GM03348 (cell line): ENCODE results near the gene ADCY6.

Experiments
- DNase-seq: peaks from one replicate; pipeline ENCODE4 v3.0.0; 2012; ENCODE audit warnings: low spot score

The ADCY6 gene

DNA sequence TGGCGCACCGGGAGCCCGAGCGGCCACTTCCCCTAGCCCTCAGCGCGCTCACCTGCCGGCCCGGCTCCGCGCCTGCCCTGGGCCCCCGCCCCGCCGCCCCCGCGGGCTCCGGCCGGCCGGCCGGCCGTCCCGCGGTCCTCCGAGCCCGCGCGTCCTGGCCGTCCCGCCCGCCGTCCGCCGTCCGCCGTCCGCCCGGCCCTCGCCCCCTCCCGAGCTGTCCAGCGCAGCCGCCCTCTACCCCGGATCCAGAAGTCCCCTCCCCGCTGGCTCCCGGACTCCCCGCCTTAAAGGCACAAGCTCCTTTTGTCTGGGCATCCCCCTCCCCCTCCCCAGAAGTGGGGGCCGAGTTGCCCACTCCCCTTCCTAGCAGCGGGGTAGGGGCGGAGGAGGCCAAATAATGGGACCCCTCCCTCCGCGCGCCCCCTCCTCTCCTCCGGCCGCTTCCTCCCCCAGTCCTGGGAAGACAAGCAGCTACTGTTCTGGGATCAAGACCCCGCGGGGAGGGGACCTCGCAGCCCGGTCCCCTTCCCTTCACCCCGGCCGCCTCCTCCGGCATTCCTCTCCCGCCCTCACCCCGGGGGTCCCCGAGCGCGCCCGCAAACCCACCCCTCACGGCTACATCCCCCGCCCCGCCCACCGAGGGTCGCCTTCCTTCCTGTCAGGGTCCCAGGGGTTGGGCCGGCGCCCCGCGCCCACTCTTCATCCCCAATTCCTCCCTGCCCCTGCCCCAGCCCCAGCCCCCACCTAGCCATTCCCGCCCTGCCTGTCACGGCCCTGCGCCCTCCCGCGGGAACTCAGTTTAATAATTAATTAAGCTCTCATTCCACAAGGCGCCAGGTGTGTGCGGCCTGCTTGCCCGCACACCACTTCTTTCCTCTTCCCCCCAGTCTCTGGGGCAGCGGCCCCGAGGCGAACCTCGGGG lies at the start of gene ADCY6:
Gene ADCY6 (minus strand): TSS at position 236 of the 922 bp plus-strand sequence. CDS start 5,655 bp downstream, outside the sequence.
- peak; percentile 94 for DNase-seq

- DNase-seq, result no peak
Observed at GRCh38 chr12:48838048-48838447, 49.2 kb upstream of the ADCY6 start.

- no peak for DNase-seq
Observed at GRCh38 chr12:48832321-48833060, 43.6 kb upstream of the ADCY6 start.

GRCh38 chr12:48831257-48831656 lies 42.4 kb upstream of the ADCY6 start:
- no peak for DNase-seq

GRCh38 chr12:48828841-48829575 lies 40.1 kb upstream of the ADCY6 start:
- no peak for DNase-seq

DNA sequence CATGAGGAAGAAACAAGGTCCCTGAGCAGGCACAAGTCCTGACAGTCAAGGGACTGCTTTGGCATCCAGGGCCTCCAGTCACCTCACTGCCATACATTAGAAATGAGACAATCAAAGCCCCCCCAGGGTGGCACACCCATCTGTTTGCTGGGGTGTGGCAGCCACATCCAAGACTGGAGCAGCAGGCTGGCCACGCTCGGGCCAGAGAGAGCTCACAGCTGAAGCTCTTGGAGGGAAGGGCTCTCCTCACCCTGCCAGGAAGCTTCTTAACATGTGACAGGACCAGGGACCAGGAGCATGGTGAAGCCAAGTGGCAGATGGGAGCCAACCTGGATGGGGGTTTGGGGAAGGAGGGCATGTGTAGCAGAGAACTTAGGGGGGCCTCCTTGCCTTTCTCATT lies 39.4 kb upstream of the ADCY6 start:
- no peak for DNase-seq

DNA sequence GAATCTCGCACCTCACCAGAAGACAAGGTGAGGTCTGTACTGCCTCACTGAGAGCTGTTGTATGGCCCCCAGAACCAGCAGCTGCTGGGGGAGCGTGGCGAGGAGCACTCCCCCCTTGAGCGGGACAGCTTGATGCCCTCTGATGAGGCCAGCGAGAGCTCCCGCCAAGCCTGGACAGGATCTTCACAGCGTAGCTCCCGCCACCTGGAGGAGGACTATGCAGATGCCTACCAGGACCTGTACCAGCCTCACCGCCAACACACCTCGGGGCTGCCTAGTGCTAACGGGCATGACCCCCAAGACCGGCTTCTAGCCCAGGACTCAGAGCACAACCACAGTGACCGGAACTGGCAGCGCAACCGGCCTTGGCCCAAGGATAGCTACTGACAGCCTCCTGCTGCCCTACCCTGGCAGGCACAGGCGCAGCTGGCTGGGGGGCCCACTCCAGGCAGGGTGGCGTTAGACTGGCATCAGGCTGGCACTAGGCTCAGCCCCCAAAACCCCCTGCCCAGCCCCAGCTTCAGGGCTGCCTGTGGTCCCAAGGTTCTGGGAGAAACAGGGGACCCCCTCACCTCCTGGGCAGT lies 38.7 kb upstream of the ADCY6 start:
- DNase-seq, result no peak

DNA sequence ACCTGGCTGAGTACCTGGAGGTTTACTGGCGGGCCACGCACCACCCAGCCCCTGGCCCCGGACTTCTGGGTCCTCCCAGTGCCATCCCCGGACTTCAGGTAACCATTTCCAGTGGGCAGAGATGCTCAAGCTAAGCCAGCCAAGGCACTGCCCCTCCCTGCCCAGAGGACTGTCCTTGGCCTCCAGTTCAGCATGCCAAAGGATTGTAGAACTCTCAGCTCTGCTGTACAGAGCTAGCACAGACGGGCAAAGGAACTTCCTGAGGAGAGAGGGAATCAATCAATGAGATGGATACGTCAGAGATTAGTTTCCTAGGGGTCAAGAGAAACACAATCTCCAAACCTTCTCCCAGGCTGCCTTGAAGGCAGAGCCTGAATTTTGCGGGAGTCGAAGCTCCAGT lies 38.1 kb upstream of the ADCY6 start:
- no peak for DNase-seq

GRCh38 chr12:48826209-48826855 lies 37.4 kb upstream of the ADCY6 start:
- DNase-seq, result no peak

- DNase-seq, result no peak
Observed at GRCh38 chr12:48824905-48825304, 36.0 kb upstream of the ADCY6 start.

GRCh38 chr12:48824112-48824511 lies 35.2 kb upstream of the ADCY6 start:
- no peak for DNase-seq

GRCh38 chr12:48823281-48823680 lies 34.4 kb upstream of the ADCY6 start:
- no peak for DNase-seq

GRCh38 chr12:48822711-48823110 lies 33.8 kb upstream of the ADCY6 start:
- no peak for DNase-seq

DNA sequence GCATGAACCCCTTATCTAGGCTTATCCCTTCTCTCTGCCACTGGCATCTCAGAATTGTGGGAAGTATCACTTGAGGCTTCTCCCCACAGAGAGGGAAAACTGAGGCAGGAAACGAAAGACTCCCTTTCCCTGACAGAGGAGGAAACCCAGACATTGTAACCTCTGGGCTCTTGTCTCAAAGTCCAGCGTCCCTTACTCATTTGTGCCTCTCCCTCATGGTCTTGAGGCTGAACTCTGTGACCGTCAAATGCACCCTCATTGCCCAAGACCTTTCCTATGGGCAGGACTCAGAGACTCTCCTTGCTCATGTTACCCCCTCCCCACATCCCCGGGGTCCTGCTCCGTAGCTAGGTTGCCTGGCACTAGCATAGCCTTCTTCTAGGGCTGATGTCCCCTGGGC lies 33.2 kb upstream of the ADCY6 start:
- DNase-seq, result no peak

DNA sequence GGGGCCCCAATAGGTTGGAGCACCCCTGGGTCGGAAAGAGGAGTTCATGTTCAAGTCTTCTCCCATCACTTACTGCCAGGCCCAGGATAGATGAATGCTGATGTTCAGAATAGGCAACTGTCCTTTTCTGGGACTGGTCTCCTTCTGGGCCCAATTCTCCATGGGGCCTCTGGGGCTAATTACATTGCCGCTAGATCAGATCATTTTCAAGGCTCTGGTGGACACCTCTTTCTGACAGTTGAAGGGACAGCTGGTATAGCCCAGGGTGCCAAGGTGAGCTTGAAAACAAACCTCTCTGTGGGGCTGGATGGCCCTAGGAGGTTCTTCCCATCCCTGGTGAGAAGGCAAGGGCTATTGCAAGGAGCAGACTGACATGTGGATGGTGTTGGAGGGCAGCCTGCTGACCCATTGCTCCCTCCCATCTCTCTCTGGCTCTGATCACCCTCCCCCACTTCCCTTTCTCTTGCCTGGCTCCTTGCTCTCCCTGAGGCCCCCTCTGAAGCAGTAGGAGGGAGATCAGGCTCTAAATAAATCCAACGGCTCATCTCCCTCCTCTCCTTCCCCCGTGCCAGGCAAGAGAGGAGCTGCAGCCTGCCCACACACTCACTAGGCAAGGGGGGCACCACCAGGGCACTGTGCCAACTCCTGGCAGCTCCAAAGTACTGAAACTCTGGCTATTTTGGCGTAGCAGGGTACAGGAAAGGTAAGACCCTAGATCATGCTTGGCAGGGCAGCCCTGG lies 31.3 kb upstream of the ADCY6 start:
- no peak for DNase-seq

DNA sequence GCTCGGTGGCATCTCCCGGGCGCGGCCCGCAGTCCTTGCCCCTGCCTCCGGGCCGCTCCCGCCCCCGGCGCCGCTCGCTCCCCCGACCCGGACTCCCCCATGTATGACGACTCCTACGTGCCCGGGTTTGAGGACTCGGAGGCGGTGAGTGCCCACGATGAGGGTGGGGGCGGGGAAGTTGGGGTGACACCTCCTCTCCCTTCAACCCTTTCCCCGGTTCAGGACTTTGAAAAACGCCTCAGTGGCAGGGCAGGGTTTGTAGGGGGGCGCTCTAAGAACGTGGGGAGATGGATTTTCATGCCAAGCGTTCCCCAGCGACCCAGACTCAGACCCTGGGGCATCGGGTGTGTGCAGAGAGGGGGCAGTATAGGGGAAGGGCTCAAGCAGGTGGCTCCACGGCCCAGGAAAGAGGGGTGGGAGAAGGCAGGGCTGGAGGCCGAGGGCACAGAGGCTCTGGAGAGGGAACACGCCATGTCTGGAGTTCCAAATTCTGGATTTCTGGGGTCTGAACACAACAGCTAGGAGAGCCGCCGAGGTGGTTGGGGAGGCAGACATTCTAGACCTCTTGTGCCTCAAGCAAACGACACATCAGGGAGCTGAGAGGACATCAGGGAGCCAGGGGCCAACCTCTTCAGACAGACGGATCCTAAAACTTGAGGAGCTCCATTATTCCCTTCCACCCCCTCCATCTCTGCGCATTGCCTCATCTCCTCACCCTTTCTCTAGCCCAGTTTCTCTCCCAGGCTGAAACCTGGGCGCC lies 30.1 kb upstream of the ADCY6 start:
- DNase-seq, result no peak

DNA sequence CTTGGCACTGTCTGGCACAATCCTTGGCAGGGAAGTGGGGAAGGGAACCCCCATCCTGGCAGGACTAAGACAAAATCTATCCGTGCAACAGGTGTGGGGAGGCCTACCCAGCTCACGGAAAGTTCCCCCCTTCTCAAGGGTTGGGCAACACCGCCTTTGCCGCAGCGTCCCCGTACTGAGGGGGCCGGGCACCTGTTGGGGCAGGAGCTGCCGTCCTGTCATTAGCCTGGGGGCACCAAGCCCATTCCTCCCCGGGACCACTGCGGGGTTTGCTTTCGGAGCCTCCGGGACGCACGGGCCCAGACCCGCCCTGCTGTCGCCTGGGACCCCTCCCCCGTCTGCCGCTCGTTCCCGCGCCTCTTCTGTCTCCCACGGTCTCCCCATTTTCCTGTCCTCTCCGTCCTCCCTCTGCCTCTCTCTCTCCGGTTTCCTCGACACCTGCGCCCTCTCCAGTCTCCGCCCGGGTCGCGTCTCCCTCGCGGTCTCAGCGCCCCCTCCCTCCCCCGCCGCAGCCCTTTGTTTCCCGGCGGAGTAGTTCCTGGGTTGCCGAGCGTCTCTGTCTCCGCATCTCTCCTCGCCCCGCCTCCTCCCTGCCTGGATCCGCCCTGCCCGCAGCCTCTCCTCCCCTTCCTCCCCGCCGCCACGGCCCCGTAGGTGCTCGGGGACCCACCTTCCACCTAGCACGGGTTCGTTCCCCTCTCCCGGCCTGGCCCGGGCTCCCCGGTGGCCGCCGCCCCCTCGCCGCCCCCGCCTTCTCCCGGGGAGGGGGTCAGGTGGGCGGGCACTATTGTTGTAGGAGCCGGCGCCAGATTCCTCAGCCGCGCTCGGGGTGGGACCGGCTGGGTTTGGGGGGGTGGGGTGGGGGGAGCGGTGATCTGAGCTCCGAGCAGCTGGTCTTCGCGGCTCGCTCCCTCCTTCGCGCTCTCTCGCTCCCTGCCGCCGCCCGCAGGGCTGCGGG lies 29.3 kb upstream of the ADCY6 start, which contains the start of gene CACNB3:
Gene CACNB3 (plus strand): TSS at position 624 of the 958 bp plus-strand sequence. CDS start 434 bp downstream, outside the sequence.
- DNase-seq, result peak; percentile 91

DNA sequence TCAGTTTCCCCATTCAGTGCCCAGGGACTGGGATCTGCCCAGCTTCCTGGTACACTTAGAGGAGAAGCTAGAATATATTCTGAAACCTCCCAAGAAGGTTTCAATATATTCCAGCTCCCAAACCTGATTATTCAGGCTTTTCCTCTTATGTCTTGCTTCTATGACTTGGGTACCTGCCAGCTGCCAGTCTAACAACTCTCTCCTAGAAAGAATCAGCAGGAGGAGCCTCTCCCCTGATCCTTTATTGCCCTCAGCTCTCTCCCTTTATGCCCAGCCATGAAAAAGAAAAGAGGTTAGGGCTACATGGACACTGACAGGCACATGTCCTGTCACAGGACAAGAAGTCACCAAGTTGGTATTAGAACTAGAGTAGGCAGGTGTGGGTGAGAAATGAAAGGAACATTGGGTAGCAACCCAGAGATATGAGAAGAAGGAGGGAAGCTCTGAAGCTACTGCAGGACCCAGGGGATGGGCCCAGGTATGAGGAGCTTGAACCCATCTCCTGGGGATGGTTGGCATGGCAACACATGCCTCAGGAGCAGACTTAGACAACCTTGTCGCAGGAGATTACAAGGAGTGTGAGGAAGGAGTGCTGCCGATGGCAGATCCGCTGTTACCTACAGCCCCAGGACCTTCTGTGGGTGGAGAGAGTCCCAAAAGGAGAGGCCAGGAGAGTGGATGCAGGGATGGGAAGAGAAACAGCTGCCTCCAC lies 27.4 kb upstream of the ADCY6 start:
- no peak for DNase-seq
